Activated CD8-positive, alpha-beta memory T cell treated with anti-CD3 and anti-CD28 coated beads for 4 hours (primary cell): Measurements from ENCODE around the gene DGCR6L.
"Not testable (repeated sequence)": the region's sequence is repeated elsewhere in the genome, so short reads cannot be mapped to it uniquely, and the experiment has no call there.

ENCODE experiments used
- DNase-seq, 2 donors: peaks; one replicate each; pipeline ENCODE4 v3.0.0-alpha.2; 2020; ENCODE audit warnings: low read depth in 2 of 2

Gene DGCR6L

GRCh38 chr22:20319745-20320658 lies at the start of gene DGCR6L:
Gene DGCR6L (minus strand): TSS chr22:20320060. CDS start chr22:20319988, 72 bp downstream.
- peak; percentile 90 to 93 for DNase-seq

GRCh38 chr22:20368875-20369274 lies 49.0 kb upstream of the DGCR6L start:
- not testable (repeated sequence) for DNase-seq

DNA sequence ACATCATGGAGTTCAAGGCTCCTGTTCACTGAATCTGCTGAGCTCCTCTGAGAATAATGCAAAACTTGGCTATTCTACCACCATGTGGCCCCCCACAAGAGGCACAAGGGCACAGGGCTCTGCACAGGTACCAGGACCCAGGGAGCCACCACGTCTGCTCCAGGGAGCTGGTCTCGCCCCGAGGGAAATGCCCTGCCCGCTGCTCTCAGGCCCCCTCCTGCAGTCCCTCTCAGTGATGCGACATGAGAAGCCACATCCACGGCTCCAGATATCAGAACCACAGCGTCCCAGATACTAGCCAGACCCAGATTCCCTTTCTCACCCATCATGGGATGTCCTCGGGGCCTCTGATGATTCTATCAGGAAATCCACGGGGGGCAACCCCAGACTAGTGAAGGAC lies 47.0 kb upstream of the DGCR6L start:
- DNase-seq, result not testable (repeated sequence)

DNA sequence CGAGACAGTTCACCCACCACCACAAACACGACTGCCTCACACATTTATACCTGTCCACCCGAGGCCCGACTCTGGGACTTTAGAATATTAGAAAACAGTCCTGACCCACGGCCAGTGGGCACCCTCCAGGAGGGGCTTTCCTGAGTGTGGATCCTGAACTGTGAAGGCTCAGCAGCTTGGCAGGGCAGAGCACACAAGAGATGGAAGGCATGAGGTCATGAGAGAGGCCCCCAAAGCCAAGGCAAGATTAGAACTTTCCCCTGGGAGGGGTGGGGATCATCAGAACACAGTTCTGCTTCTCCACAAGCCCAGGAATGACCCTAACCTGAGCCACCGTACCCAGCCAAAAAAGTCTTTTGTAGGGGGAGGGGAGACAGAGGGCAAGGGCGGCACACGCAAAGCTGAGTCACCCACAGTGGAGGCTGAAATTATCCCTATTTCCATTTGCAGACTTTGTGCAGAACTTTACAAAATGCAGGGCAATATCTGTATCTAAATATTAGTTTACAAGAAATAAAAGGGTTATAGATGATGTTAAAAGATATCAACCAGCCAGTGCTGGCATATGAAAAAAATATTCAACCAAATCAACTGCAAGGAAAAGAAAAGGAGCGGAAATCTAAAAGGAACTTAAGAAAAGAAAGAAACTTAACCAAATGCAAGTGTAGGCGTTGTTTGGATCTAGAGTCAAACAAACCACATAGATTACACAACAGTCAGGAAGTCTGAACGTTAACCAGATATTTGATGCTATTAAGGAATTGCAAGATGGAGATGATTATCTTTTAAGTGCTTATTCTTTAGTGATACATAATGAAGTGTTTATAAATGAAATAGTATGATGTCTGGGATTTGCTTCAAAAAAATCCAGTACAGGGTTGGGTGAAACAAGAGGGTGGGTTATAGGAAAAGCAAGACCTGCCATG lies 44.7 kb upstream of the DGCR6L start:
- not testable (repeated sequence) for DNase-seq

DNA sequence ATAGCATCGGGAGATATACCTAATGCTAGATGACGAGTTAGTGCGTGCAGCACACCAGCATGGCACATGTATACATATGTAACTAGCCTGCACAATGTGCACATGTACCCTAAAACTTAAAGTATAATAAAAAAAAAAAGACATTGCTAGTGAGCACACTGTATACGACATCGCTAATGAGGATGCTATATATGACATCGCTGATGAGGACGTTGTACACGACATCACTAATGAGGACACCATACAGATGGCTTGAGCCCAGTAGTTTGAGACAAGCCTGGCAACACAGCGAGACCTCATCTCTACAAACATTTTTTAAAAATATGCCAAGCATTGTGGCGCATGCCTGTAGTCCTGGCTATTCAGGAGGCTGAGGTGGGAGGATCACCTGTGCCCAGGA lies 42.5 kb upstream of the DGCR6L start:
- DNase-seq, result not testable (repeated sequence)

DNA sequence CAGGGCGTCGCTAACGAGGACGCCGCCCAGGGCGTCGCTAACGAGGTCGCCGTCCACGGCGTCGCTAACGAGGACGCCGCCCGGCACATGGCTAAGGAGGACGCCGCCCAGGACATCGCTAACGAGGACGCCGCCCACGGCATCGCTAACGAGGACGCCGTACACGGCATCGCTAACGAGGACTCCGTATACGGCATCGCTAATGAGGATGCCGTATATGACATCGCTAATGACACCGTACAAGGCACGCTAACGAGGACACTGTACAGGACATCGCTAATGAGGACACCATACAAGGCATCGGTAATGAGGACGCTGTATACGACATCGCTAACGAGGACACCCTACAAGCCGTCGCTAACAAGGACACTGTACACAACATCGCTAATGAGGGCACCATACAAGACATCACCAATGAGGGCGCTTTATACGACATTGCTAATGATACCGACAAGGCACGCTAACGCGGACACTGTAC lies 41.9 kb upstream of the DGCR6L start:
- DNase-seq, result not testable (repeated sequence)

- DNase-seq, result not testable (repeated sequence)
These were observed 41.2 kb upstream of the DGCR6L start for GRCh38 chr22:20360866-20361751.

GRCh38 chr22:20360261-20360660 lies 40.4 kb upstream of the DGCR6L start:
- DNase-seq, result not testable (repeated sequence)

DNA sequence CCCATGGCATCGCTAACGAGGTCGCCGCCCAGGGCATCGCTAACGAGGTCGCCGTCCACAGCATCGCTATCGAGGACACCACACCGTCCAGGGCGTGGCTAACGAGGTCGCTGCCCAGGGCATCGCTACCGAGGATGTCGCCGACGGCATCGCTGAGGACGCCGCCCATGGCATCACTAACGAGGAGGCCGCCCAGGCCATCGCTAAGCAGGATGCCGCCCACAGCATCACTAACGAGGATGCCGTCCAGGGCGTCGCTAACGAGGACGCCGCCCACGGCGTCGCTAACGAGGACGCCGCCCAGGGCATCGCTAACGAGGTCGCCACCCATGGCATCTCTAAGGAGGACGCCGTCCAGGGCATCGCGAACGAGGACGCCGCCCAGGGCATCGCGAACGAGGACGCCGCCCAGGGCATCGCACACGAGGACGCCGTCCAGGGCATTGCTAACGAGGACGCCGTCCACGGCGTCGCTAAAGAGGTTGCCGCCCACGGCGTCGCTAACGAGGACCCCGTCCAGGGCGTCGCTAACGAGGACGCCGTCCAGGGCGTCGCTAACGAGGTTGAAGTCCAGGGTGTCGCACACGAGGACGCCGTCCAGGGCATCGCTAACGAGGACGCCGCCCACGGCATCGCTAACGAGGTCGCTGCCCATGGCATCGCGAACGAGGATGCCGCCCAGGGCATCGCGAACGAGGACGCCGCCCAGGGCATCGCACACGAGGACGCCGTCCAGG lies 38.8 kb upstream of the DGCR6L start:
- DNase-seq, result not testable (repeated sequence)

- not testable (repeated sequence) for DNase-seq
These were observed 38.1 kb upstream of the DGCR6L start for GRCh38 chr22:20357967-20358366.

- not testable (repeated sequence) for DNase-seq
These were observed 37.0 kb upstream of the DGCR6L start for GRCh38 chr22:20356906-20357305.

GRCh38 chr22:20355939-20356636 lies 36.2 kb upstream of the DGCR6L start:
- not testable (repeated sequence) for DNase-seq

DNA sequence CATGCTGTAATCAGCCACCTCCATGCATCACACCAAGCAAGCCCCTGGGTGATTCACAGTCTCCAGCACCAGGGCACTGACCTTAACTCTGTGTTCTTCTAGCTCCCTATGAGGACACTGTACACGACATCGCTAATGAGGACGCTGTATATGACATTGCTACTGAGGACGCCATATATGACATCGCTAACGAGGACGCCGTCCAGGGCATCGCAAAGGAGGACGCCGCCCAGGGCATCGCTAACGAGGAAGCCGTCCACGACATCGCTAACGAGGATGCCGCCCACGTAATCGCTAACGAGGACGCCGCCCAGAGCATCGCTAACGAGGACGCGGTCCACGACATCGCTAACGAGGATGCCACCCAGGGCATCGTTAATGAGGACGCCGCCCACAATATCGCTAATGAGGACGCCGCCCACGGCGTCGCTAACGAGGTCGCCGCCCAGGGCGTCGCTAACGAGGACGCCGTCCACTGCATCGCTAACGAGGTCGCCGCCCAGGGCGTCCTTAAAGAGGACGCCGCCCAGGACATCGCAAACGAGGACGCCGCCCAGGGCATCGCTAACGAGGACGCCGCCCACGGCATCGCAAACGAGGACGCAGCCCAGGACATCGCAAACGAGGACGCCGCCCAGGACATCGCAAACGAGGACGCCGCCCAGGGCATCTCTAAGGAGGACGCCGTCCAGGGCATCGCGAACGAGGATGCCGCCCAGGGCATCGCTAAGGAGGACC lies 34.5 kb upstream of the DGCR6L start:
- DNase-seq, result no peak

GRCh38 chr22:20352536-20352935 lies 32.7 kb upstream of the DGCR6L start:
- not testable (repeated sequence) for DNase-seq

DNA sequence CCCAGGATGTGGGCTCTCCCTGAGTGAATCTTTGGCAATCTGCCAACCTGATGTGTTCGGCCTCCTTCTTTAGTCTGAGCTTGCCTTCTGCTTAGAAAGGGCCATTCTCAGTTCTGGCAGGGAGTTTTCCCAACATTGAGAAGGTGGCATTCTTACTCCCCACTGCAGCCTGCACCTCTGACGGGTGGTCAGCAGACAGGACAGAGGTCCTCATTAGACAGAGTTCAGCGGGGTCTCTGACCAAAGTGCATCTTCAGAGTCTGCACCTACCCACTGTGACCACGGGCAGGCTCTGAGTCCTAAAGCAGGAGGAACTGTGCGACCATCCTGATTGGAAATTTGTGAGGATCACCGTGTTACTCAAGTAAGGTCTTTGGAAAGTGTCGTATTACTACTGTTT lies 26.7 kb upstream of the DGCR6L start:
- DNase-seq, result not testable (repeated sequence)

DNA sequence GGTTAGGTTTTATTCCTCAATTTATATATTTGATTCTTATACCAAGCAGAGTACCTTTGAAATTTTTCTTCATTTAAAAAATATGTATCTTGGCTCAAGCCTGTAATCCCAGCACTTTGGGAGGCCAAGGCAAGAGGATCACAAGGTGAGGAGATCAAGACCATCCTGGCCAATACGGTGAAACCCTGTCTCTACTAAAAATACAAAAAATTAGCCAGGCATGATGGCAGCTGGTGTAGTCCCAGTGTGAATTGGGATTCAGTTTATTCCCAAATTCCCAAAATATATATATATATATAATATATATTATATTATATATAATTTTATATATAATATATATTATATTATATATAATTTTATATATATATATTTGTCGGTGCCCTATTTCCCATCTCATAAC lies 18.4 kb upstream of the DGCR6L start:
- DNase-seq, result not testable (repeated sequence)

DNA sequence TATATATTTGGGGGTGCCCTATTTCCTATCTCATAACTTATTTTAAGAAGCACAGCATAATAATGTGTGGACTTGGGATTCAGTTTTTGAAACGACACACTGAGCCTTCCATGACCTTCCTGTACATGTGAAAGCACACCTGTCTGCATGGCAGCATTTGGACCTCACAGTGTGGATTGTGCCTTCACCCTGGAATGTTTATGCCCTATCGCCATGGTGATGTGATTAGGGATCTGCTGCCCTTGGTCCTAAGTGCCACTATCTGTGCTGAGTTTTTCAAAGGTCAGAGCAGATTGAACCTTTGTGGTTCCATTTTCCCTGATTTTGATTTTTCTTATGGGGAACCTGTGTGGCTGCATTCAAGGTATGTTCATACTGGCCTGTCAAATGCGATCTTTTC lies 17.9 kb upstream of the DGCR6L start:
- not testable (repeated sequence) for DNase-seq

DNA sequence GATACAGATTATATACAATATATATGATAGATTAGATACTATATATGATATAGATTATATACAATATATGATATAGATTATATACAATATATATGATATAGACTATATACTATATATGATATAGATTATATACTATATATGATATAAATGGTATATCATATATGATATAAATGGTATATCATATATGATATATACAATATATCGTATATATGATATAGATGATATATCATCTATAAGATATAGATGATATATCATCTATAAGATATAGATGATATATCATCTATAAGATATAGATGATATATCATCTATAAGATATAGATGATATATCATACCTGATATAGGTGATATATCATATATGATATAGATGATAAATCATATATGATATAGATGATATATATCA lies 16.7 kb upstream of the DGCR6L start:
- DNase-seq, result not testable (repeated sequence)

- DNase-seq, result not testable (repeated sequence)
These were observed 8.7 kb upstream of the DGCR6L start for GRCh38 chr22:20328569-20328930.
